ENCODE data around the gene HSD11B2. TPM values are rescaled to one million over a fixed set of nuclear protein-coding genes. Genes with fewer than 3 reads are reported as not detected.

The HSD11B2 gene
- total and polyA plus RNA-seq, 4 donors, result 2.6 to 39.8 (median 6.7) TPM

- DNase-seq, result no peak
- peaks cover 0 to 19% (median 0%) of the 10 kb centered on the region in 5 donors for H3K4me1 ChIP-seq (ENCODE audit: control insufficient read depth in 5 of 5, insufficient read depth in 5 of 5, low read length in 5 of 5)
- ATAC-seq (ENCODE audit: insufficient read depth, low FRiP score), result no peak
- no peak overlapping the region for H3K4me3 ChIP-seq
- peaks cover 0 to 2% (median 0%) of the 10 kb centered on the region in 3 donors for H3K27me3 ChIP-seq (ENCODE audit: control insufficient read depth in 3 of 3, insufficient read depth in 3 of 3, low read length in 2 of 3)
- TF ChIP-seq CTCF (IDR thresholded peaks at IDR 0.05; ENCODE audit: control extremely low read depth, extremely low read depth), result no peak
- H3K9ac ChIP-seq (ENCODE audit: insufficient read depth in 1 of 2, low read length in 2 of 2), result no peak overlapping the region
- WGBS, 2 donors, result 43 to 52% methylated on average over 9 of the region's 9 CpGs
- no peaks in the 10 kb centered on the region for H3K36me3 ChIP-seq (ENCODE audit: control insufficient read depth in 4 of 4, insufficient read depth in 4 of 4, low read length in 4 of 4)
- H3K9me3 ChIP-seq (ENCODE audit: control insufficient read depth in 4 of 4, insufficient read depth in 3 of 4, low read length in 3 of 4), result no peaks in the 10 kb centered on the region
- no peak overlapping the region for H3K27ac ChIP-seq (ENCODE audit: low read depth in 1 of 2, low read length in 1 of 2)
Measured at GRCh38 chr16:67423611-67424260, 7.2 kb upstream of the HSD11B2 start.

- DNase-seq, result peak in 1 of 3 donors; percentile 69
- Histone ChIP-seq H3K36me3 (ENCODE audit: control insufficient read depth in 4 of 4, insufficient read depth in 4 of 4, low read length in 4 of 4) (no peaks in the 10 kb centered on the region), H3K4me1 (ENCODE audit: control insufficient read depth in 5 of 5, insufficient read depth in 5 of 5, low read length in 5 of 5) (peaks cover 0 to 24% (median 0%) of the 10 kb centered on the region in 5 donors), H3K4me3 (no peak overlapping the region), H3K27me3 (ENCODE audit: control insufficient read depth in 3 of 3, insufficient read depth in 3 of 3, low read length in 2 of 3) (peaks cover 0 to 2% (median under 1%) of the 10 kb centered on the region in 3 donors), H3K9me3 (ENCODE audit: control insufficient read depth in 4 of 4, insufficient read depth in 3 of 4, low read length in 3 of 4) (no peaks in the 10 kb centered on the region), H3K27ac (ENCODE audit: low read depth in 1 of 2, low read length in 1 of 2) (peak overlapping the region in 1 of 2 donors; percentile 8), H3K9ac (ENCODE audit: insufficient read depth in 1 of 2, low read length in 2 of 2) (no peak overlapping the region)
- no peak for ATAC-seq (ENCODE audit: insufficient read depth, low FRiP score)
- no peak for TF ChIP-seq CTCF (IDR thresholded peaks at IDR 0.05; ENCODE audit: control extremely low read depth, extremely low read depth)
- 50 to 65% methylated on average over 5 of the region's 5 CpGs for WGBS, 2 donors
Measured at GRCh38 chr16:67424261-67424615, 6.7 kb upstream of the HSD11B2 start.

GRCh38 chr16:67425061-67425460, 5.9 kb upstream of the HSD11B2 start:
- WGBS, 2 donors, result 54 to 61% methylated on average over 6 of the region's 6 CpGs
- H3K36me3 ChIP-seq (ENCODE audit: control insufficient read depth in 4 of 4, insufficient read depth in 4 of 4, low read length in 4 of 4), result no peaks in the 10 kb centered on the region
- no peak for TF ChIP-seq CTCF (IDR thresholded peaks at IDR 0.05; ENCODE audit: control extremely low read depth, extremely low read depth)
- peak in 2 of 3 donors; percentile 42 to 45 for DNase-seq
- H3K9me3 ChIP-seq (ENCODE audit: control insufficient read depth in 4 of 4, insufficient read depth in 3 of 4, low read length in 3 of 4), result no peaks in the 10 kb centered on the region
- H3K27me3 ChIP-seq (ENCODE audit: control insufficient read depth in 3 of 3, insufficient read depth in 3 of 3, low read length in 2 of 3), result peaks cover 0 to 9% (median 7%) of the 10 kb centered on the region in 3 donors
- no peak for ATAC-seq (ENCODE audit: insufficient read depth, low FRiP score)
- peaks cover 0 to 25% (median 0%) of the 10 kb centered on the region in 5 donors for H3K4me1 ChIP-seq (ENCODE audit: control insufficient read depth in 5 of 5, insufficient read depth in 5 of 5, low read length in 5 of 5)
- H3K9ac ChIP-seq (ENCODE audit: insufficient read depth in 1 of 2, low read length in 2 of 2), result no peak overlapping the region
- H3K27ac ChIP-seq (ENCODE audit: low read depth in 1 of 2, low read length in 1 of 2), result no peak overlapping the region
- H3K4me3 ChIP-seq, result no peak overlapping the region
